ENCODE results near the gene THOP1.

GRCh38 chr19:2808129-2808941 lies 23.0 kb downstream of the THOP1 start:
- no peak for TF ChIP-seq POLR2A (IDR thresholded peaks at IDR 0.05)
- TF ChIP-seq, protein P1, sequence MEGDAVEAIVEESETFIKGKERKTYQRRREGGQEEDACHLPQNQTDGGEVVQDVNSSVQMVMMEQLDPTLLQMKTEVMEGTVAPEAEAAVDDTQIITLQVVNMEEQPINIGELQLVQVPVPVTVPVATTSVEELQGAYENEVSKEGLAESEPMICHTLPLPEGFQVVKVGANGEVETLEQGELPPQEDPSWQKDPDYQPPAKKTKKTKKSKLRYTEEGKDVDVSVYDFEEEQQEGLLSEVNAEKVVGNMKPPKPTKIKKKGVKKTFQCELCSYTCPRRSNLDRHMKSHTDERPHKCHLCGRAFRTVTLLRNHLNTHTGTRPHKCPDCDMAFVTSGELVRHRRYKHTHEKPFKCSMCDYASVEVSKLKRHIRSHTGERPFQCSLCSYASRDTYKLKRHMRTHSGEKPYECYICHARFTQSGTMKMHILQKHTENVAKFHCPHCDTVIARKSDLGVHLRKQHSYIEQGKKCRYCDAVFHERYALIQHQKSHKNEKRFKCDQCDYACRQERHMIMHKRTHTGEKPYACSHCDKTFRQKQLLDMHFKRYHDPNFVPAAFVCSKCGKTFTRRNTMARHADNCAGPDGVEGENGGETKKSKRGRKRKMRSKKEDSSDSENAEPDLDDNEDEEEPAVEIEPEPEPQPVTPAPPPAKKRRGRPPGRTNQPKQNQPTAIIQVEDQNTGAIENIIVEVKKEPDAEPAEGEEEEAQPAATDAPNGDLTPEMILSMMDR (IDR thresholded peaks at IDR 0.05), result no peak

All from ovary (tissue), 3 donors.